Naive thymus-derived CD4-positive, alpha-beta T cell (primary cell): ENCODE measurements around the gene TRIM33. TPM values are rescaled to one million over a fixed set of nuclear protein-coding genes. Genes with fewer than 3 reads are reported as not detected.

Source experiments
- ATAC-seq: fragments of 150-1000 bp; cut with Tn5 transposase; 2 replicates; pipeline ENCODE4 v1.10.0; 2021; ENCODE audit warnings: mild to moderate bottlenecking, moderate library complexity
- CTCF ChIA-PET: fragments of 350-600 bp; sonication (Branson Sonifier 250); formaldehyde crosslinking; loops from one replicate; lab custom pipeline; 2021; ENCODE audit warnings: antibody characterized with exemption; lab: Charles Lee
- POLR2A ChIA-PET: fragments of 350-600 bp; sonication (Branson Sonifier 250); formaldehyde crosslinking; loops from one replicate; lab custom pipeline; 2021; ENCODE audit warnings: antibody characterized with exemption, inconsistent platforms; lab: Charles Lee
- DNase-seq, 9 donors: peaks; one replicate each; pipeline versions ENCODE4 v3.0.0 to v3.0.0-alpha.2; 2020 to 2022; ENCODE audit warnings: mixed read lengths in 1 of 9
- H3K27ac ChIP-seq: one replicate; pipeline ENCODE4 v1.7.0; 2013; ENCODE audit warnings: mild to moderate bottlenecking, low read depth, low read length, moderate library complexity
- H3K27me3 ChIP-seq, 2 donors: one replicate each; pipeline ENCODE4 v1.7.0; 2013; ENCODE audit warnings: low read length in 2 of 2, mild to moderate bottlenecking in 2 of 2, moderate library complexity in 2 of 2; ENCODE audit not compliant: control insufficient read depth in 2 of 2, insufficient read depth in 2 of 2
- H3K36me3 ChIP-seq, 3 experiments: 1 replicate in 2 of 3; 2 replicates in 1 of 3; pipeline ENCODE4 v1.7.0; 2013; ENCODE audit warnings: low read length in 3 of 3, mild to moderate bottlenecking in 3 of 3, moderate library complexity in 1 of 3; ENCODE audit not compliant: insufficient read depth in 3 of 3, control insufficient read depth in 2 of 3
- H3K4me1 ChIP-seq, 2 donors: one replicate each; pipeline ENCODE4 v1.7.0; 2013; ENCODE audit warnings: low read length in 2 of 2, mild to moderate bottlenecking in 2 of 2, moderate library complexity in 1 of 2; ENCODE audit not compliant: control insufficient read depth in 2 of 2, insufficient read depth in 2 of 2
- H3K4me3 ChIP-seq: 2 replicates; pipeline ENCODE4 v1.7.0; 2013; ENCODE audit warnings: mild to moderate bottlenecking, low read length
- H3K9me3 ChIP-seq, 3 experiments: 1 replicate in 2 of 3; 2 replicates in 1 of 3; pipeline ENCODE4 v1.7.0; 2013; ENCODE audit warnings: low read length in 3 of 3; ENCODE audit not compliant: control insufficient read depth in 2 of 3
- H3K27ac Mint-ChIP-seq, 9 donors: one replicate each; pipeline ENCODE4 v1.8.0; 2020 to 2022; ENCODE audit warnings: mixed read lengths in 9 of 9, mild to moderate bottlenecking in 8 of 9, moderate library complexity in 5 of 9, inconsistent platforms in 2 of 9
- H3K27me3 Mint-ChIP-seq, 5 donors: one replicate each; pipeline ENCODE4 v1.8.0; 2021 to 2022; ENCODE audit warnings: mixed read lengths in 5 of 5, mild to moderate bottlenecking in 1 of 5
- H3K36me3 Mint-ChIP-seq, 5 donors: one replicate each; pipeline ENCODE4 v1.8.0; 2020 to 2022; ENCODE audit warnings: mixed read lengths in 5 of 5, mild to moderate bottlenecking in 3 of 5, inconsistent platforms in 1 of 5
- H3K4me1 Mint-ChIP-seq, 7 donors: one replicate each; pipeline ENCODE4 v1.8.0; 2020 to 2022; ENCODE audit warnings: mixed read lengths in 7 of 7, mild to moderate bottlenecking in 3 of 7, inconsistent platforms in 1 of 7
- H3K4me3 Mint-ChIP-seq, 10 donors: one replicate each; pipeline ENCODE4 v1.8.0; 2020 to 2022; ENCODE audit warnings: mild to moderate bottlenecking in 10 of 10, mixed read lengths in 10 of 10, moderate library complexity in 6 of 10, inconsistent platforms in 2 of 10
- H3K9me3 Mint-ChIP-seq, 11 donors: one replicate each; pipeline ENCODE4 v1.8.0; 2020 to 2022; ENCODE audit warnings: mixed read lengths in 11 of 11, mild to moderate bottlenecking in 4 of 11, inconsistent platforms in 1 of 11, moderate library complexity in 1 of 11
- intact Hi-C, 2 donors: fragments of 100-400 bp; cut with micrococcal nuclease; formaldehyde crosslinking; loops; one replicate each; pipeline ENCODE4 v1.15.1; 2023
- polyA plus RNA-seq, 2 donors: library from polyadenylated mRNA; unstranded; fragments of 300-500 nt; fragmentation: Illumina TruSeq; gene quantifications; one replicate each; pipeline ENCODE4 v1.2.3, GENCODE V29; 2021
- total RNA-seq, 6 experiments: library from RNA in 5 of 6; stranded (reverse) in 5 of 6; gene quantifications; 1 replicate in 5 of 6; 2 replicates in 1 of 6; pipeline ENCODE4 v1.2.3 and lab custom pipeline; 2021 to 2026

The TRIM33 gene
- total and polyA plus RNA-seq, 7 experiments from 2014 or later, result 28.7 to 57.6 (median 45.4) TPM

- no peaks in the 10 kb centered on the region for H3K4me1 ChIP-seq
- Mint-ChIP-seq H3K4me1 (peaks cover 7 to 13% (median 9%) of the 10 kb centered on the region in 7 donors), H3K9me3 (no peaks in the 10 kb centered on the region), H3K27ac (no peak overlapping the region), H3K36me3 (peaks cover 0 to 4% (median 0%) of the 10 kb centered on the region in 5 donors), H3K27me3 (peaks cover 12 to 31% (median 16%) of the 10 kb centered on the region in 5 donors), H3K4me3 (no peak overlapping the region)
- no peak for DNase-seq
- no peak for ATAC-seq
- H3K4me3 ChIP-seq, result no peak overlapping the region
- no peaks in the 10 kb centered on the region for H3K27me3 ChIP-seq
- H3K27ac ChIP-seq, result no peak overlapping the region
- POLR2A ChIA-PET, result no interaction called here
- H3K36me3 ChIP-seq, result no peaks in the 10 kb centered on the region
- no peaks in the 10 kb centered on the region for H3K9me3 ChIP-seq
- CTCF ChIA-PET, result no interaction called here
- intact Hi-C loops, result loop anchor here (10.0 kb wide), 2 partner anchors 583 to 1123 kb away; partner anchors contain the start of gene MAGI3 (in 1 of the 2)
These were observed 6.3 kb upstream of the TRIM33 start for GRCh38 chr1:114517348-114517747.

GRCh38 chr1:114512595-114513280 is 1.7 kb upstream of the TRIM33 start:
- Mint-ChIP-seq H3K27me3 (peaks cover 0 to 7% (median 0%) of the 10 kb centered on the region in 5 donors), H3K27ac (peak overlapping the region; percentile 42 to 100 (median 83)), H3K4me3 (peak overlapping the region; percentile 79 to 99 (median 97)), H3K36me3 (peaks cover 0 to 16% (median 0%) of the 10 kb centered on the region in 5 donors), H3K4me1 (peaks cover 30 to 48% (median 37%) of the 10 kb centered on the region in 7 donors), H3K9me3 (no peaks in the 10 kb centered on the region)
- DNase-seq (no peak), ATAC-seq (no peak)
- Histone ChIP-seq H3K4me1 (peaks cover 18 to 21% of the 10 kb centered on the region in 2 donors), H3K9me3 (no peaks in the 10 kb centered on the region), H3K36me3 (peaks cover 0 to 11% (median 0%) of the 10 kb centered on the region in 3 experiments), H3K27ac (no peak overlapping the region), H3K27me3 (no peaks in the 10 kb centered on the region), H3K4me3 (no peak overlapping the region)
- intact Hi-C loops, result loop anchor here (5.0 to 10.0 kb wide), 3 partner anchors 45 to 1118 kb away; partner anchors contain the start of gene MAGI3 (in 1 of the 2)
- ChIA-PET CTCF (no interaction called here), POLR2A (interaction anchor here (0.9 to 3.1 kb wide), 6 partner anchors 11 to 632 kb away, joined by 3 to 20 read pairs (median 4); partner anchors contain the start of genes BCAS2 and SIKE1)

- intact Hi-C loops, result loop anchor here (1.0 to 10.0 kb wide), 18 partner anchors 28 to 1554 kb away; partner anchors contain the start of genes BCAS2 (in 2 of the 2), CSDE1 (in 2 of the 2), MAGI3 (in 2 of the 2) and NRAS (in 2 of the 2)
- POLR2A ChIA-PET, result interaction anchor here (0.6 to 3.1 kb wide), 17 partner anchors 14 to 710 kb away, joined by 3 to 20 read pairs (median 4); partner anchors contain the start of genes BCAS2, CSDE1, DENND2C and SIKE1
- Histone ChIP-seq H3K4me3 (peak overlapping the region; percentile 66), H3K27ac (peak overlapping the region; percentile 100), H3K4me1 (peaks cover 22 to 29% of the 10 kb centered on the region in 2 donors), H3K36me3 (peaks cover 0 to 19% (median 0%) of the 10 kb centered on the region in 3 experiments), H3K27me3 (no peaks in the 10 kb centered on the region), H3K9me3 (no peaks in the 10 kb centered on the region)
- Mint-ChIP-seq H3K27ac (peak overlapping the region; percentile 29 to 100 (median 90)), H3K4me1 (peaks cover 45 to 68% (median 56%) of the 10 kb centered on the region in 7 donors), H3K36me3 (peaks cover 0 to 18% (median 5%) of the 10 kb centered on the region in 5 donors), H3K4me3 (peak overlapping the region; percentile 86 to 99 (median 97)), H3K27me3 (peaks cover 0 to 7% (median 0%) of the 10 kb centered on the region in 5 donors), H3K9me3 (no peaks in the 10 kb centered on the region)
- peak; percentile 63 for ATAC-seq
- CTCF ChIA-PET, result no interaction called here
- DNase-seq, result peak in 8 of 9 donors; percentile 16 to 57 (median 36)
These were observed 550 bp downstream of the TRIM33 start for GRCh38 chr1:114510274-114511031.

- H3K27me3 ChIP-seq, result no peaks in the 10 kb centered on the region
- ATAC-seq, result no peak
- ChIA-PET POLR2A (interaction anchor here (0.6 to 3.1 kb wide), 7 partner anchors 10 to 251 kb away, joined by 3 to 20 read pairs (median 5); partner anchors contain the start of genes BCAS2 and CSDE1), CTCF (interaction anchor here (0.6 kb wide), 1 partner anchor 231 kb away, joined by 3 read pairs; no protein-coding TSS in a partner anchor)
- H3K4me1 Mint-ChIP-seq, result peaks cover 52 to 76% (median 62%) of the 10 kb centered on the region in 7 donors
- no peaks in the 10 kb centered on the region for H3K9me3 Mint-ChIP-seq
- DNase-seq, result no peak
- H3K27ac Mint-ChIP-seq, result peak overlapping the region; percentile 29 to 96 (median 84)
- H3K27me3 Mint-ChIP-seq, result peaks cover 0 to 6% (median 0%) of the 10 kb centered on the region in 5 donors
- intact Hi-C loops, result loop anchor here (1.0 to 10.0 kb wide), 11 partner anchors 27 to 1437 kb away; partner anchors contain the start of genes MAGI3 (in 2 of the 2), LRIG2 (in 1 of the 2), RSBN1 (in 1 of the 2) and SIKE1 (in 1 of the 2)
- peaks cover 22 to 29% of the 10 kb centered on the region in 2 donors for H3K4me1 ChIP-seq
- H3K36me3 Mint-ChIP-seq, result peaks cover 0 to 25% (median 9%) of the 10 kb centered on the region in 5 donors
- peaks cover 0 to 24% (median 0%) of the 10 kb centered on the region in 3 experiments for H3K36me3 ChIP-seq
- peak overlapping the region; percentile 66 for H3K4me3 ChIP-seq
- H3K27ac ChIP-seq, result peak overlapping the region; percentile 100
- no peaks in the 10 kb centered on the region for H3K9me3 ChIP-seq
- peak overlapping the region; percentile 86 to 97 (median 92) for H3K4me3 Mint-ChIP-seq
These were observed 1.3 kb downstream of the TRIM33 start for GRCh38 chr1:114509596-114510273.

GRCh38 chr1:114508386-114508898 is 2.6 kb downstream of the TRIM33 start:
- H3K4me1 ChIP-seq, result peaks cover 22 to 29% of the 10 kb centered on the region in 2 donors
- Mint-ChIP-seq H3K27me3 (peaks cover 0 to 3% (median 0%) of the 10 kb centered on the region in 5 donors), H3K9me3 (no peaks in the 10 kb centered on the region), H3K27ac (peak overlapping the region in 8 of 9 donors; percentile 3 to 87 (median 38)), H3K4me1 (peaks cover 55 to 86% (median 75%) of the 10 kb centered on the region in 7 donors), H3K36me3 (peaks cover 0 to 29% (median 13%) of the 10 kb centered on the region in 5 donors), H3K4me3 (peak overlapping the region; percentile 86 to 97 (median 92))
- intact Hi-C loops, result loop anchor here in 1 of 2 donors (1.0 kb wide), 1 partner anchor 9 kb away; no protein-coding TSS in a partner anchor
- DNase-seq (no peak), ATAC-seq (no peak)
- no peaks in the 10 kb centered on the region for H3K27me3 ChIP-seq
- H3K9me3 ChIP-seq, result no peaks in the 10 kb centered on the region
- POLR2A ChIA-PET, result interaction anchor here (0.6 to 1.2 kb wide), 2 partner anchors 9 to 252 kb away, joined by 3 read pairs; no protein-coding TSS in a partner anchor
- CTCF ChIA-PET, result interaction anchor here (0.7 kb wide), 1 partner anchor 166 kb away, joined by 3 read pairs; no protein-coding TSS in a partner anchor
- H3K27ac ChIP-seq, result no peak overlapping the region
- peaks cover 0 to 24% (median 0%) of the 10 kb centered on the region in 3 experiments for H3K36me3 ChIP-seq
- H3K4me3 ChIP-seq, result no peak overlapping the region
